Fibroblast of pulmonary artery (primary cell): ENCODE results near the gene MAGI2.

Experiments
- DNase-seq: peaks from one replicate; pipeline ENCODE4 v3.0.0-alpha.2; 2010; ENCODE audit warnings: low read depth
- H3K4me3 ChIP-seq: replicated peaks from 2 replicates; pipeline ENCODE4 v1.5.1; 2011; ENCODE audit warnings: low read depth, mild to moderate bottlenecking, control low read depth, low read length, moderate library complexity
- TF ChIP-seq, protein P1 (sequence below): IDR thresholded peaks from 2 replicates; pipeline ENCODE4 v1.5.1; 2011; ENCODE audit warnings: mild to moderate bottlenecking, control low read depth, low read length, inconsistent platforms; ENCODE audit errors: missing control alignments

Gene MAGI2

GRCh38 chr7:78751253-78751652, 702.2 kb downstream of the MAGI2 start:
- H3K4me3 ChIP-seq, result no peak overlapping the region
- no peak for DNase-seq
- TF ChIP-seq, protein P1, sequence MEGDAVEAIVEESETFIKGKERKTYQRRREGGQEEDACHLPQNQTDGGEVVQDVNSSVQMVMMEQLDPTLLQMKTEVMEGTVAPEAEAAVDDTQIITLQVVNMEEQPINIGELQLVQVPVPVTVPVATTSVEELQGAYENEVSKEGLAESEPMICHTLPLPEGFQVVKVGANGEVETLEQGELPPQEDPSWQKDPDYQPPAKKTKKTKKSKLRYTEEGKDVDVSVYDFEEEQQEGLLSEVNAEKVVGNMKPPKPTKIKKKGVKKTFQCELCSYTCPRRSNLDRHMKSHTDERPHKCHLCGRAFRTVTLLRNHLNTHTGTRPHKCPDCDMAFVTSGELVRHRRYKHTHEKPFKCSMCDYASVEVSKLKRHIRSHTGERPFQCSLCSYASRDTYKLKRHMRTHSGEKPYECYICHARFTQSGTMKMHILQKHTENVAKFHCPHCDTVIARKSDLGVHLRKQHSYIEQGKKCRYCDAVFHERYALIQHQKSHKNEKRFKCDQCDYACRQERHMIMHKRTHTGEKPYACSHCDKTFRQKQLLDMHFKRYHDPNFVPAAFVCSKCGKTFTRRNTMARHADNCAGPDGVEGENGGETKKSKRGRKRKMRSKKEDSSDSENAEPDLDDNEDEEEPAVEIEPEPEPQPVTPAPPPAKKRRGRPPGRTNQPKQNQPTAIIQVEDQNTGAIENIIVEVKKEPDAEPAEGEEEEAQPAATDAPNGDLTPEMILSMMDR, result no peak

GRCh38 chr7:78749052-78749746, 704.3 kb downstream of the MAGI2 start:
- TF ChIP-seq, protein P1, result no peak
- DNase-seq, result no peak
- no peak overlapping the region for H3K4me3 ChIP-seq

DNA sequence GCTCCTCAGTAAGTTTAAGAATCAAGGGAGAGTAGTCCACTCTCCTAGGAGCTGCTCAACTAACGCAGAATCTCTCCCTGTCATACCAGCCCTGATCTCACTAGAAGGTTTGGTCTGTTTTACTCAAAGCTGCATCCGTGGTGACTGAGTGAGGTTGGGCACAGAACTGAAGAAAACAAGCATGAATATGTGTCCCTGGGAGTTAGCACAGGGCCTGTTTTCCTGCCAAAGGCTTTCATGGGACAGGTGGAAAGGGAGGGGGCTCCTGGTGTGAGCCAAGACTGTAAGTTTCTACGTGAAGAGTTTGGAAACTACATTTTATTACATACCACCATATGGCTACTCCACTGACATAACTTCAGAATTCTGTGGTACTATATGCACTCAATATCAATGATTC, 705.9 kb downstream of the MAGI2 start:
- DNase-seq, result no peak
- TF ChIP-seq, protein P1, result no peak
- H3K4me3 ChIP-seq, result no peak overlapping the region

- TF ChIP-seq, protein P1, result no peak
- DNase-seq, result no peak
- H3K4me3 ChIP-seq, result no peak overlapping the region
Measured at GRCh38 chr7:78746301-78746700, 707.2 kb downstream of the MAGI2 start.

- TF ChIP-seq, protein P1, result no peak
- no peak overlapping the region for H3K4me3 ChIP-seq
- no peak for DNase-seq
Measured at GRCh38 chr7:78742694-78743093, 710.8 kb downstream of the MAGI2 start.

DNA sequence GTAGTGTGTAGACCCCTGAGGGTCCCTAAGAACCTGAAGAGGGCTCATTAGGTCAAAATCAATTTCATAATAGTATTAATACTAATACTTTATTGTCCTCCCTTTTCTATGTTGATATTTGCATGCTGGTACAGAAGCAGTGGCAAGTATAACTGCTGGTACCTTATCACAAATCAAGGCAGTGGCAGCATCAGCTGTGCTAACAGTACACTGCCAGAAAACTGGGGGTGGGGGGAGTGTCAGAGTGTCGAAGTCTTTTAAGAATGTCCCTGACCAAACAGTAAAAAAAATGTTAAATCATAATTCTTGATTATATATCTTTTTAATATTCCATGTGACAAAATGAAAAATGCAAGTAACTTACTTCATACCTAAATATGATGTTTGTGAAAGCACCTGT, 716.9 kb downstream of the MAGI2 start:
- H3K4me3 ChIP-seq, result no peak overlapping the region
- DNase-seq, result no peak
- TF ChIP-seq, protein P1, result no peak

GRCh38 chr7:78734626-78735025, 718.8 kb downstream of the MAGI2 start:
- TF ChIP-seq, protein P1, result no peak
- H3K4me3 ChIP-seq, result no peak overlapping the region
- DNase-seq, result no peak
